GM12892 (cell line): ENCODE results near the gene NFATC1.

Experiments
- POLR2A ChIP-seq: IDR thresholded peaks from 2 replicates; pipeline ENCODE4 v1.6.1; 2011; ENCODE audit warnings: low read depth, low read length, control low read depth
- POLR2AphosphoS5 ChIP-seq: IDR thresholded peaks from 2 replicates; pipeline ENCODE4 v1.6.1; 2011; ENCODE audit warnings: low read depth, low read length, control low read depth
- TAF1 ChIP-seq: IDR thresholded peaks from 2 replicates; pipeline ENCODE4 v1.6.1; 2011; ENCODE audit warnings: low read depth, mild to moderate bottlenecking, control low read depth, low read length, borderline replicate concordance

DNA sequence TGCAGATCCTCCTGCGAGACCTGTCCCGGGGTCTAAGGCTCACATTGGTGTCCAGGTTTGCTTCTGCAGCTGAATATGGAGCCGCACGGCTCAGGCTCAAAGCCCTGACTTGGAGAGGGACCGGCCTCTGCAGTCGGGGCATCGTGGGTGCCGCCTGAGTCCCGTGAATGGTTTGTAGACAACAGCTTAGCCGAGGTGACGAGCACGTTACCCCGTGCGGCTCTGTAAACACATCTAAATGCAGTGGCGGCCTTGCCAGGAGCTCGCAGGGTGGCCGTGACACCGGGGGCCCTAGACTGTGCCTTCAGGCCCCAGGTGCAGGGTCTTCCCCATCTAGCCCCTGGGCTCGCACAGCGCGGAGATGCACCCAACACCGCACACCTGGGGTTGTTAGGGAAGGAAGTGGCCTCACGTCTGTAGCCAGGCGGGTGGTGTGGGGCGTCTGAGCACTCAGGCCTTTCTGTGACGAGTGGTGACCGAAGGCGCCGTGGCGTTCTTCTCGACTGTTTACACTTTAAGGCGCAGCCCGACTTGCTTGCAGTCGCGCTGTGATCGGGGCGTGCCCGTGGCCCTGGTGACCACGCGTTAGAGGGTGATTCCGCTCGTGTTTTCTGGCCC lies 91.6 kb downstream of the NFATC1 start:
- TF ChIP-seq POLR2A (no peak), TAF1 (no peak), POLR2AphosphoS5 (no peak)
